ENCODE measurements around the gene MTHFD2L. TPM values are rescaled to one million over a fixed set of nuclear protein-coding genes. Genes with fewer than 3 reads are reported as not detected.

MTHFD2L gene
- total and polyA plus RNA-seq, 9 of the 15 experiments (the other 6 are each of a cell fraction or from before 2014, with no cell fraction given) = 10.0 to 39.0 (median 26.0) TPM

GRCh38 chr4:74292111-74292870 lies 134.4 kb downstream of the MTHFD2L start (continued):
- TF ChIP-seq RBM22 (IDR thresholded peaks at IDR 0.05; ENCODE audit: low read depth, low read length, poor library complexity, severe bottlenecking) (no peak), RBFOX2 (IDR thresholded peaks at IDR 0.05; ENCODE audit: low read depth, low read length) (no peak), NR3C1 (CRISPR knock-in tag; IDR thresholded peaks at IDR 0.05) (no peak), NUFIP1 (IDR thresholded peaks at IDR 0.05; ENCODE audit: partially characterized antibody) (no peak), NFIX (CRISPR knock-in tag; IDR thresholded peaks at IDR 0.05; ENCODE audit: low read depth) (no peak), MECOM (CRISPR knock-in tag; IDR thresholded peaks at IDR 0.05) (no peak), JUN (IDR thresholded peaks at IDR 0.05; ENCODE audit: borderline replicate concordance, low read depth, low read length) (no peak), JUN (CRISPR knock-in tag; IDR thresholded peaks at IDR 0.05; ENCODE audit: borderline replicate concordance) (no peak), FOXK1 (CRISPR knock-in tag; IDR thresholded peaks at IDR 0.05; ENCODE audit: borderline replicate concordance) (no peak), KLF13 (tag; IDR thresholded peaks at IDR 0.05; ENCODE audit: borderline replicate concordance, low read depth) (no peak), PHF20 (IDR thresholded peaks at IDR 0.05; ENCODE audit: partially characterized antibody) (no peak), CREB5 (CRISPR knock-in tag; IDR thresholded peaks at IDR 0.05) (no peak), ARID1B (IDR thresholded peaks at IDR 0.05) (no peak), ARHGAP35 (IDR thresholded peaks at IDR 0.05; ENCODE audit: partially characterized antibody) (no peak), PHF21A (IDR thresholded peaks at IDR 0.05; ENCODE audit: borderline replicate concordance, low read depth) (no peak)

All from K562 (cell line).